Thoracic aorta (tissue), 2 donors: ENCODE results near the gene WDFY4. TPM values are rescaled to one million over a fixed set of nuclear protein-coding genes. Genes with fewer than 3 reads are reported as not detected.

Experiments
- ATAC-seq: fragments of 150-250 bp; one replicate; pipeline ENCODE4 v1.8.0; 2017; ENCODE audit warnings: low read depth; ENCODE audit not compliant: insufficient number of reproducible peaks, low FRiP score
- DNase-seq: peaks from one replicate; pipeline ENCODE4 v3.0.0-alpha.2; 2020; ENCODE audit warnings: low spot score
- H3K27ac ChIP-seq, 2 donors: fragments of 200-600 bp; sonication (generic); 1 replicate in 1 of 2; 2 replicates in 1 of 2; pipeline ENCODE4 v1.5.1; 2016; ENCODE audit warnings: mild to moderate bottlenecking in 2 of 2, moderate library complexity in 2 of 2
- H3K27me3 ChIP-seq: fragments of 200-600 bp; sonication (generic); replicated peaks from 2 replicates; pipeline ENCODE4 v1.6.0; 2016; ENCODE audit warnings: mild to moderate bottlenecking; ENCODE audit not compliant: insufficient read depth
- H3K36me3 ChIP-seq: fragments of 200-600 bp; sonication (generic); one replicate; pipeline ENCODE4 v1.5.1; 2016
- H3K4me1 ChIP-seq, 2 donors: fragments of 200-600 bp; sonication (generic); 1 replicate in 1 of 2; 2 replicates in 1 of 2; pipeline versions ENCODE4 v1.5.1 to v1.6.0; 2016; ENCODE audit warnings: low read depth in 2 of 2, mild to moderate bottlenecking in 1 of 2; ENCODE audit not compliant: control insufficient read depth in 1 of 2
- H3K4me3 ChIP-seq: fragments of 200-600 bp; sonication (generic); 2 replicates; pipeline ENCODE4 v1.5.1; 2016; ENCODE audit warnings: mild to moderate bottlenecking
- H3K9me3 ChIP-seq: fragments of 200-600 bp; sonication (generic); 2 replicates; pipeline ENCODE4 v1.5.1; 2016
- CTCF ChIP-seq: fragments of 200-600 bp; sonication (generic); IDR thresholded peaks from one replicate; pipeline ENCODE4 v1.5.1; 2019; ENCODE audit warnings: antibody characterized with exemption
- total RNA-seq, 2 donors: library from RNA; depleted of rRNA; stranded (reverse); fragments of >200 nt; gene quantifications; one replicate each; pipeline versions ENCODE4 v1.1.0 to v1.2.3, GENCODE V29; 2016

The WDFY4 gene
- total RNA-seq, 2 donors from 2014 or later = 10.0 to 14.9 TPM

GRCh38 chr10:48767373-48768143, 82.9 kb downstream of the WDFY4 start:
- Histone ChIP-seq H3K9me3 (no peaks in the 10 kb centered on the region), H3K36me3 (no peaks in the 10 kb centered on the region), H3K4me1 (no peaks in the 10 kb centered on the region), H3K27me3 (no peaks in the 10 kb centered on the region), H3K4me3 (no peak overlapping the region), H3K27ac (no peak overlapping the region)
- DNase-seq (no peak), ATAC-seq (no peak)
- no peak for TF ChIP-seq CTCF

- Histone ChIP-seq H3K4me3 (no peak overlapping the region), H3K36me3 (no peaks in the 10 kb centered on the region), H3K4me1 (no peaks in the 10 kb centered on the region), H3K27me3 (no peaks in the 10 kb centered on the region), H3K9me3 (no peaks in the 10 kb centered on the region), H3K27ac (no peak overlapping the region)
- ATAC-seq (no peak), DNase-seq (no peak)
- TF ChIP-seq CTCF = no peak
Observed at GRCh38 chr10:48768144-48768766, 83.6 kb downstream of the WDFY4 start.

GRCh38 chr10:48768926-48769325, 84.3 kb downstream of the WDFY4 start:
- no peak for DNase-seq
- no peaks in the 10 kb centered on the region for H3K36me3 ChIP-seq
- no peak for TF ChIP-seq CTCF
- H3K27ac ChIP-seq = no peak overlapping the region
- H3K4me1 ChIP-seq = no peaks in the 10 kb centered on the region
- no peaks in the 10 kb centered on the region for H3K9me3 ChIP-seq
- no peaks in the 10 kb centered on the region for H3K27me3 ChIP-seq
- no peak overlapping the region for H3K4me3 ChIP-seq
- no peak for ATAC-seq

- H3K36me3 ChIP-seq = no peaks in the 10 kb centered on the region
- no peaks in the 10 kb centered on the region for H3K4me1 ChIP-seq
- no peak for TF ChIP-seq CTCF
- DNase-seq (no peak), ATAC-seq (no peak)
- no peak overlapping the region for H3K4me3 ChIP-seq
- H3K27ac ChIP-seq = no peak overlapping the region
- H3K27me3 ChIP-seq = no peaks in the 10 kb centered on the region
- no peaks in the 10 kb centered on the region for H3K9me3 ChIP-seq
Observed at GRCh38 chr10:48769706-48770435, 85.2 kb downstream of the WDFY4 start.

GRCh38 chr10:48770561-48771089, 86.0 kb downstream of the WDFY4 start:
- DNase-seq (no peak), ATAC-seq (no peak)
- no peaks in the 10 kb centered on the region for H3K9me3 ChIP-seq
- H3K4me3 ChIP-seq = no peak overlapping the region
- H3K4me1 ChIP-seq = no peaks in the 10 kb centered on the region
- TF ChIP-seq CTCF = no peak
- no peaks in the 10 kb centered on the region for H3K36me3 ChIP-seq
- no peaks in the 10 kb centered on the region for H3K27me3 ChIP-seq
- H3K27ac ChIP-seq = no peak overlapping the region
